ENCODE results near the gene CRPPA.

GRCh38 chr7:16399265-16399831 lies 22.0 kb downstream of the CRPPA start:
- no peak for TF ChIP-seq CTCF (conservative IDR thresholded peaks at IDR 0.05; ENCODE audit: low read length)
- TF ChIP-seq EZH2phosphoT487 (IDR thresholded peaks at IDR 0.05; ENCODE audit: borderline replicate concordance): no peak
